Loucy (cell line): ENCODE data around the gene YOD1.

ENCODE experiments used
- H2AFZ ChIP-seq: fragments of 200-600 bp; sonication (generic); 2 replicates; pipeline ENCODE4 v1.6.0; 2016; ENCODE audit warnings: antibody characterized with exemption, mild to moderate bottlenecking, low read length, moderate library complexity
- H3F3A ChIP-seq: fragments of 200-600 bp; 2 replicates; pipeline ENCODE4 v1.6.0; 2016; ENCODE audit warnings: antibody characterized with exemption, low read depth, mild to moderate bottlenecking
- H3K27me3 ChIP-seq: fragments of 200-600 bp; sonication (generic); 2 replicates; pipeline ENCODE4 v1.6.1; 2014; ENCODE audit warnings: low read length, mild to moderate bottlenecking; ENCODE audit not compliant: insufficient read depth, poor library complexity, severe bottlenecking
- H3K36me3 ChIP-seq: fragments of 200-600 bp; sonication (generic); 2 replicates; pipeline ENCODE4 v1.6.1; 2016; ENCODE audit warnings: low read length; ENCODE audit not compliant: insufficient read depth
- H3K4me1 ChIP-seq: fragments of 200-600 bp; sonication (generic); 2 replicates; pipeline ENCODE4 v1.5.1; 2014; ENCODE audit warnings: low read length, mild to moderate bottlenecking; ENCODE audit not compliant: insufficient read depth, poor library complexity, severe bottlenecking
- H3K4me2 ChIP-seq: fragments of 200-600 bp; sonication (generic); 2 replicates; pipeline ENCODE4 v1.6.0; 2014; ENCODE audit warnings: antibody characterized with exemption, low read length, low read depth, mild to moderate bottlenecking; ENCODE audit not compliant: poor library complexity, severe bottlenecking
- H3K4me3 ChIP-seq: fragments of 200-600 bp; sonication (generic); 2 replicates; pipeline ENCODE4 v1.5.1; 2014; ENCODE audit warnings: low read length, mild to moderate bottlenecking, mixed read lengths; ENCODE audit not compliant: poor library complexity, severe bottlenecking
- H3K79me2 ChIP-seq: fragments of 200-600 bp; sonication (generic); 2 replicates; pipeline ENCODE4 v1.6.1; 2014; ENCODE audit warnings: low read length; ENCODE audit not compliant: insufficient read depth
- H3K9ac ChIP-seq: fragments of 200-600 bp; sonication (generic); 2 replicates; pipeline ENCODE4 v1.6.0; 2014; ENCODE audit warnings: mild to moderate bottlenecking, low read depth, low read length, moderate library complexity; ENCODE audit not compliant: poor library complexity, severe bottlenecking
- H3K9me2 ChIP-seq: fragments of 200-600 bp; sonication (generic); replicated peaks from 2 replicates; pipeline ENCODE4 v1.6.1; 2016; ENCODE audit warnings: low read depth, low read length, mixed read lengths
- H3K9me3 ChIP-seq: fragments of 200-600 bp; sonication (generic); 2 replicates; pipeline ENCODE4 v1.6.1; 2014; ENCODE audit warnings: mild to moderate bottlenecking, antibody characterized with exemption, low read length, low read depth; ENCODE audit not compliant: insufficient read depth
- H4K20me1 ChIP-seq: fragments of 200-600 bp; sonication (generic); 2 replicates; pipeline ENCODE4 v1.6.0; 2014; ENCODE audit warnings: antibody characterized with exemption, low read length, mild to moderate bottlenecking; ENCODE audit not compliant: insufficient read depth, poor library complexity, severe bottlenecking
- CTCF ChIP-seq: fragments of 200-600 bp; sonication (generic); conservative IDR thresholded peaks from 2 replicates; pipeline ENCODE4 v1.5.1; 2014; ENCODE audit warnings: mild to moderate bottlenecking, antibody characterized with exemption, low read length
- EZH2phosphoT487 ChIP-seq: fragments of 200-600 bp; IDR thresholded peaks from 2 replicates; pipeline ENCODE4 v1.6.1; 2018; ENCODE audit warnings: antibody characterized with exemption, mild to moderate bottlenecking, moderate library complexity, borderline replicate concordance

YOD1 gene

GRCh38 chr1:207009182-207009850 lies 41.7 kb downstream of the YOD1 start:
- Histone ChIP-seq H3K9ac (no peak overlapping the region), H4K20me1 (no peaks in the 10 kb centered on the region), H3K9me2 (no peaks in the 10 kb centered on the region), H3K27me3 (peaks cover 15% of the 10 kb centered on the region), H3K4me2 (no peak overlapping the region), H3K4me1 (no peaks in the 10 kb centered on the region), H3F3A (no peaks in the 10 kb centered on the region), H3K79me2 (no peaks in the 10 kb centered on the region), H3K9me3 (no peaks in the 10 kb centered on the region), H2AFZ (no peak overlapping the region), H3K36me3 (no peaks in the 10 kb centered on the region), H3K4me3 (no peak overlapping the region)
- TF ChIP-seq EZH2phosphoT487: no peak
- TF ChIP-seq CTCF: no peak

DNA sequence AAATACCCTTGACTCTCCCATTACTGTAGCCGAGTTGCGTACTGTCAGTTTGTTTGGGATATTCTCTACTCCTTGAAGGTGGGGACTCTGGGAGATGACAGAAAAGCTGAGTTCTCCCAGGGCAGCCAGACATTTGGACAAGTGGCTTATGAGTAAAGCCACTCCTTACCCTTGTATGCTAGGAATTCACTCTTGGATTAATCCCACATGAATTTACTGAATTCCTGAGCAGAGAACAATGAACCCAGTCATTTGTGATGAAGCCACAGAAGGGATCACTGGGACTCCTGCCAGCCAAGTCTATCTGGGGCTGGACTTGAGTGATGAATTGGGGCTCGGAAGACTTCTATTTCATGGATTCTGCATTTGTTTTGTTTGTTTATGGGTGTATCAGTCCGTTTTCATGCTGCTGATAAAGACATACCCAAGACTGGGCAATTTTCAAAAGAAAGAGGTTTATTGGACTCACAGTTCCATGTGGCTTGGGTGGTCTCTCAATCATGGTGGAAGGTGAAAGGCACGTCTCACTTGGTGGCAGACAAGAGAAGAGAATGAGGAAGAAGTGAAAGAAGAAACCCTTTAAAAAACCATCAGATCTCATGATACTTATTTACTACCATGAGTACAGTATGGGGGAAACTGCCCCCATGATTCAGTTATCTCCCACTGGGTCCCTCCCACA lies 43.5 kb downstream of the YOD1 start:
- Histone ChIP-seq H3K9me3 (no peaks in the 10 kb centered on the region), H3K36me3 (no peaks in the 10 kb centered on the region), H4K20me1 (no peaks in the 10 kb centered on the region), H3K4me2 (no peak overlapping the region), H3K9me2 (no peaks in the 10 kb centered on the region), H3K79me2 (no peaks in the 10 kb centered on the region), H2AFZ (no peak overlapping the region), H3K9ac (no peak overlapping the region), H3K27me3 (peaks cover 8% of the 10 kb centered on the region), H3K4me1 (no peaks in the 10 kb centered on the region), H3K4me3 (no peak overlapping the region), H3F3A (no peaks in the 10 kb centered on the region)
- TF ChIP-seq CTCF (no peak), EZH2phosphoT487 (no peak)

GRCh38 chr1:207006914-207007313 lies 44.1 kb downstream of the YOD1 start:
- TF ChIP-seq CTCF: no peak
- no peak for TF ChIP-seq EZH2phosphoT487
- Histone ChIP-seq H3K4me3 (no peak overlapping the region), H3K27me3 (peaks cover 2% of the 10 kb centered on the region), H3K9me2 (no peaks in the 10 kb centered on the region), H3F3A (no peaks in the 10 kb centered on the region), H3K79me2 (no peaks in the 10 kb centered on the region), H3K4me2 (no peak overlapping the region), H4K20me1 (no peaks in the 10 kb centered on the region), H3K4me1 (no peaks in the 10 kb centered on the region), H3K9me3 (no peaks in the 10 kb centered on the region), H3K36me3 (no peaks in the 10 kb centered on the region), H2AFZ (no peak overlapping the region), H3K9ac (no peak overlapping the region)
